GM18873 (cell line): ENCODE measurements around the gene PPIP5K1.
A peak's percentile ranks its signal among the peaks of the same experiment; 100 is the strongest.

Source experiments
- ATAC-seq: cut with Tn5 transposase; IDR thresholded peaks from one replicate; pipeline ENCODE4 v1.9.1; 2021; ENCODE audit warnings: mild to moderate bottlenecking, moderate library complexity, moderate number of reproducible peaks; ENCODE audit not compliant: unreplicated experiment, low FRiP score

PPIP5K1 gene

DNA sequence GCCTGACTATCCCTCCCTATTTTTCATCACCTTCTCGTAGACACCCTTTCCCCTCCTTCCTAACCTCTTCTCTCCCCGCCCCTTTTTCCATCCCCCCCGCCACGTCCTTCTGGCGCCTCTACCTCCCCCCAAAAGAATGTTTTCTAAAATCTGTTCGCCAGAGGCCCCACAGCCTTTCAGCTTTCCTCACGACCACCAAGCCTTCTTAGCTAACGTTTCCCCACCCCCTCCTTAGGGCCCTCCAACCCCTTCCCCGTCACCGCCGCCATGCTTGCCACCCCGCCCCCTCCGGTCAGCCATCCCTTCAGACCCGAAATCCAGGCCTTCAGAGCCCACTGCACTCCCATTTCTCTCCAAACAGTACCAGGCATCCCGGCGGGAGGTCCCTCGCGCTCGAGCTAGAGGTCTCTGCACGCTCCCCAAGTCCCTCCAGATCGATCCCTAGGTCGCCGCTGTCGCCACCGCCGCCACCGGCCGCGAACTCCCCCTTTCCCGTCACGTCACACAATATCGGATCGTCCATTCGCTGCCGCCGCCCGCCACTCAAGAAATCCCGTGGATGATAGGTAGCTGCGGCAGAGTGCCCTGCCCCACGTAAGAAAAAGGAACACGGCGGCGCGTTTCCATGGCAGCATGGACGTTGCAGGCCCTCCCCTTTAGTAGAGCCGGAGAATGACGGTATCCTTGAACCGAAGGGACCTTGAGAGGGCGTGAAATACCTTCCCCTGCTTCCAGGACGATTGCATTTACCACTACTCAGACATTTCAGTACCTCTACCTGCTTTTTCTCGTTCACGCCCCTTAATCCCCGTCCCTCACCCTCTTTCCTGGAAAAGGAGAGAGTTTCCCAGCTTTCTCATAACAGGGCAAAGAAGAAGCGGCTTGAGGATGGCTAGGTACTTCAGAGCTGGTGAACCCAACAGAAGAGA is 97.1 kb downstream of the PPIP5K1 start, which contains the start of gene TP53BP1:
Gene TP53BP1 (minus strand): TSS at position 484 of the 929 bp plus-strand sequence. CDS start 113 bp downstream, at position 371.
- ATAC-seq = peak; percentile 80

DNA sequence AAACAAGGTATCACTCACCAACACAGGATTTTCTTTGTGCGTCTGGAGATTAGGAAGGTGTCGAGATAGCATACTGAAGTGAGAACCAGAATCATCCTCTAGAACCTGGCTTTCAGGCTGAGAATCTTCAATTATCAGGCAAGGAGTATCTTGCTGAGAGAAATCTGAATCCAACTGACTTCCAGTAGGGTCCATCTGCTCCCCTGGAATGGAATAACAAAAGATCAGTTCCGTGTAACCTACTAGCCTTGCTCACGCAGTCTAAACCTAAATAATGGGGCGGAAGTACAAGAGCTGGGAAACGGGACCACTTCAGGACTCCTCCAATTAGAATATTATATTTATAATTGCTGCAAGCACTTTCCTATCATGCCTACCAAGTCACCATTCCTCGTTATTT is 97.7 kb downstream of the PPIP5K1 start:
- no peak for ATAC-seq

DNA sequence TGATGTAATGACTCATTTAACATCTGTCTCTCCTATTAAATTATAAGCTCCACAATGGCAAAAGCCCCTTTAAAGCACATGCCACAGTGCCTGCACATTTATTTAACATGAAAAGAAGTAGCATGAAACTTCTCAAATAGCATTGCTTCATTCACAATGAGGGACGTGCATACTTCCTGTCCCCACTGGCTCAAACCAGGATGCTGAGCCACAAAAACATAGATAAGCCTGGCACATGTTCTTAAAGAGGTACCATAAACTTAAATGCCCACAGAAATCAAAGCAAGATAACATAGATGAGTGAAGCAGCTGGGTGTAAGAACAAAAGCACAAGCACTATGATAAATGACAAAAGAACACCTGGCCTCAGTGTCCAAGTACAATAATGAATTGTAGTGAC is 100.8 kb downstream of the PPIP5K1 start:
- no peak for ATAC-seq

DNA sequence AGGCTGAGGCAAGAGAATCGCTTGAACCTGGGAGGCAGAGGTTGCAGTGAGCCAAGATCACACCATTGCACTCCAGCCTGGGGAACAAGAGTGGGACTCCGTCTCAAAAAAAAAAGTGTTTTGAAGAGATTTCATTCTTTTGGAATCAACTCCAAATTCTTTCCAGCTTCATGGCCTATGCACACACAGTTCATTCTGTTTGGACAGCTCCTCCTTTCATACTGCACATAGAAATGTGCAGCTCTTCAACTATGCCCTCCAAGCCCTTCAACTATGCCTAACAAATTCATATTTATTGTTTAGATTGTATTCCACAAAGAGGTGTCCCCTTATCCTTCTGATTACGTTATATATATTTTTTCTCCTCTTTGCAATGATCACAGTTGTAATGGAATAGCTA is 101.2 kb downstream of the PPIP5K1 start:
- ATAC-seq = no peak

DNA sequence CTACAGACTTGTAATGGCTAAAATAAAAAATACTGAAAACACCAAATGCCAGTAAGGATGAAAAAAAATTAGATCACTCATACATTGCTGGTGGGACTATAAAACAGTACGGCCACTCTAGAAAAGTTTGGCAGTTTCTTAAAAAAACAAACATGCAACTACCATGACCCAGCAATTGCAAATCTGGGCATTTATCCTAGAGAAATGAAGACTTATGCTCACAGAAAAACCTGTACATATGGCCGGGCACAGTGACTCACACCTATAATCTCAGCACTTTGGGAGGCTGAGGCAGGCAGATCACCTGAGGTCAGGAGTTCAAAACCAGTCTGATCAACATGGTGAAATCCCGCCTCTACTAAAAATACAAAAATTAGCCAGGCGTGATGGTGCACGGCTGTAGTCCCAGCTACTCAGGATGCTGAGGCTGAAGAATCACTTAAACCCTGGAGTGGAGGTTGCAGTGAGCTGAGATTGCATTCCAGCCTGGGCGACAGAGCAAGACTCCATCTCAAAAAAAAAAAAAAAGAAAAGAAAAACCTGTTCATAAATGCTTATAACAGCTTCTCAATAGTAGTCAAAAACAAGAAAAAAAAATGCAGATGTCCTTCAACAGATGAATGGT is 102.6 kb downstream of the PPIP5K1 start:
- no peak for ATAC-seq

DNA sequence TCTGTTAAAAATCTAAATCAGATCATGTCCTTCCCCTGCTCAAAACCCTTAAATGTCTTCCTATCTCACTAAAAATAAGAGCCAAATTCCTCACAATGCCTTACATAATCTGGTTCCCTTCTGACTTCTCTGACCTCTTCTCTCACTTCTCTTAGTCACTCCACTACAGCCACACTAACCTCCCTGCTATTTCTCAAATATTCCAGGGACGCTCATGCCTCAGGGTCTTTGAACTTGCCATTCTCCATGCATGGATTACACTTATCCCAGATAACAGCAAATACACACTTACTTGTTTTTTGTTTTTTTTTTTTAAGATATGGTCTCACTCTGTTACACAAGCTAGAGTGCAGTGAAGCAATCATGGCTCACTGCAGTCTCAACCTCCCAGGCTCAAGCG is 105.6 kb downstream of the PPIP5K1 start:
- ATAC-seq = no peak
